Measurements from ENCODE around the gene USP10.
A peak's percentile ranks its signal among the peaks of the same experiment; 100 is the strongest.

USP10 gene

GRCh38 chr16:84750575-84750974 lies 50.8 kb downstream of the USP10 start:
- DNase-seq (ENCODE audit: low spot score): no peak

GRCh38 chr16:84751241-84751640 lies 51.4 kb downstream of the USP10 start:
- no peak for DNase-seq (ENCODE audit: low spot score)

GRCh38 chr16:84751947-84752346 lies 52.1 kb downstream of the USP10 start:
- no peak for DNase-seq (ENCODE audit: low spot score)

- no peak for DNase-seq (ENCODE audit: low spot score)
Observed at GRCh38 chr16:84752600-84752999, 52.8 kb downstream of the USP10 start.

DNA sequence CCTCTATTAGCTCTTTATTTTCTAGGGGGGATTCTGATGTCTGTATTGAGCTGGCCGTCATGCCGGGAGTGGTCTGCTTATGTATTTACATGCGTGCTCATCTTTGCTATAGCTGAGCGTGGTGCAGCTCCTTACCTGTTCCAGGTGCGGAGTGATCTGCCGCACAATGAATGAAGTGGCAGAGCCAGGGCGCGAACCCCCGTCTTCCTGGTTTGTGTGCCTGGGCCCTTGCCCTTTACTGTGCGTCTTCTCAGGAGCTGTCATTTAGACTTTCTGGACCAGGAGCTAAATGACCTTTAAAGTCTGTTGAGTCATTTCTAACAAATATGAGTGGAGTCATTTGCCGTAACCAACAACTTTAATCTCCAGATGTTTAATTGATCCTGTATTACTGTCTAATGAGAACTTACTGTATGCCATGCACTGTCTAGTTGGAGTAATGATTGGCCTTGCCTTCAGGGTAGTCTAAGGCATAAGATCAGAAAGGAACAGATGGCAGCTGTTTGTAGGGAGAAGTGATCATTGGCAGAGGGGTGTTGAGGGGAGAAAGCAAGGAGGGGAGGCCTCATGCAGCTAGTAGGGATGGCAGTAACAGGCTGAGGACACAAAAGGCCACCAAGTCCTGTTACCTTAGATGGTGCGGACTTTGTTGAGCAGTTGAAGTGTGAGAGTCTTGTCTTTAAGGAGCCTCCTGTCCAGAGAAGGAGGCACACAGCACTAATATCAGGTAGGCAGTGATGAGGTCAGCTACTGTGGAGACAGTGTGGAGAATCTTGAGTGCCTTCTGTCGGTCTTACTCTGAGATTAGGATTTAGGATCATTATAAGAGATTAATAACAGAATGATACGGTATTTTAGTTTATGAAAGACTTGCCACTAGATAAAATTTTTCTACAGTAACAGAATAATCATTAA lies 53.9 kb downstream of the USP10 start:
- no peak for DNase-seq (ENCODE audit: low spot score)

DNA sequence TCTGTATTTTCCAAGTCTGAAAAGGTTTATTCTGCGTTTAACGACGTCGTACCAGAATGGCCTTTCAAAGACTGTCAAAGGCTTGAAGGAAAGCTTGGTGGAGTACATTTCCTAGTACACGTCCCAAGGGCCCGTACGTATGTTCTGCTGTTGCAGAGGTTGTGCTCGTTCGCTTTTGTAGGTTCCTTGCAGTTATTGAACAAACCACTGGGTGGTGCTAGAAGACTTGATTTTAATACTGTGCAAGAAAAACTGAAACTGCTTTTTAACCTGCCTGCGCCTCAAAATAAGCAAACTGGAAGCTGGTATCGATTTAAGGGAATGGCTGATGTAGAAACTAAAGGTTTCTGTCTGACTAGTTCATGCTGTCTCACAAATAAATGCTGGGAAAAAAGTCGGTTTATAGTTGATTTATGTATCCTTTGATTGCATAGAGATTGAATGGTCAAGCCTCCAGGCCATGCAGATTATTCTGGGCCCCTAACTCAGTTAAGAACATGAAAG lies 54.6 kb downstream of the USP10 start:
- peak; percentile 81 for DNase-seq (ENCODE audit: low spot score)

GRCh38 chr16:84754956-84755672 lies 55.3 kb downstream of the USP10 start:
- DNase-seq (ENCODE audit: low spot score): no peak

DNA sequence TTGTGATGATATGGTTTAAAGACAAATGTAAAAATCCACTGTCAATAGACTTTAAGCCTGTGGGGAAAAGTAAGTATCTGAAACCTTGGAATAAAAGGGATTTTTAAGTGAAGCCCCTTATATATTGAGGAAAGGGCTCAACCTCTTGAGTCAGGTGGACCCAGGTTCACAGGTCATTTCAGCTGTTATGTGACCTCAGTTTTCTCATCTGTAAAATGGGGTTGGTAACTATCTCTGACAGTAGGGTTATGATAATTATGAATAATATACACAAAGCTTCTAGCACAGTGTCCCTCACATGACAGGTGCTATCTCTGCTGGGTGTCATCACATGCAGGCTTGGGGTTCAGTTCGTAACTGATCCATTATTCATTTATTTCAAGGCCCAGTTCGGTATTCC lies 57.0 kb downstream of the USP10 start:
- no peak for DNase-seq (ENCODE audit: low spot score)

- DNase-seq (ENCODE audit: low spot score): no peak
Observed at GRCh38 chr16:84758627-84759026, 58.8 kb downstream of the USP10 start.

- no peak for DNase-seq (ENCODE audit: low spot score)
Observed at GRCh38 chr16:84759061-84759460, 59.3 kb downstream of the USP10 start.

GRCh38 chr16:84759906-84760305 lies 60.1 kb downstream of the USP10 start:
- no peak for DNase-seq (ENCODE audit: low spot score)

DNA sequence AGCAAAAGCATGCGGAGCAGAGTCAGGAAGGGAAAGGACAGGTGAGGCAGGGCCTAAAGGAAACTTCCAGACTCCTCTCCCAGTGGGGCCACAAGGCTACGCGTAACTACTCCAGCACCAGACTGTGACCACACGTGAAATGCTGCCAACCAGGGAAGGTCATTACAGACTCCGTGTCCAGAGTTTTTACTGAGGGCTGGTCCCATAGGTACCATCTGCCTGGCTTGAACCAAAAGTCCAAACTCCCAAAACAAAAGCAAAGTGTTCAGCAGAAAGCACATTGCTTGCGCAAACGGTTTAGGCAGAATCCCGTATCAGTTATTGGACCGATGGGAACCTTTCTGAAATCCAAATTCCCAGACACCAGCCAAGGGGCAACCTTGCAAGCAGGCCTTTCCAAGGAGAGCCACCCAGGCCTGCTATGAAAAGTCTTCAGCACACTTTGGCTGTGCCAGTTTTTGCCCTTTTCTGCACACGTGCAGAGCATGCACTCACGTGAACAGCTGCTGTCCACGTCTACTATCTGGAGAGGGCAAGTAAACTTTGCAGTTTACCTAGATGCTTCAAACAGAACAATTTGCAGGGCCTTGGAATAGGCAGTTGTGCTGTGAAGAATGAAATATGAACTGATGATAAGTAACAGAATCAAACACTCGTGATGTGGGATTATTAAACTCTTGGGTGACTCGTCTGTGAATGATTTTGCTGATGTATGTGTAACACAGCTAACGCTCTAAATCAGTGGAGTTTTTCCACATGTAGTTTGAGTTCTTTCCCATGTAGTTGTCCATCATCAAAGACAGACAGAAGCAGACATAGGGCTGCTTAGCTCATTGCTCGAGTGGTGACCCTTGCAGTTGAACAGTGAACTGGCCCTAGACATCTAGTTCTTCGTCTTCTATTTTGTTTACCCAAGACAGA lies 61.9 kb downstream of the USP10 start:
- DNase-seq (ENCODE audit: low spot score): no peak

DNA sequence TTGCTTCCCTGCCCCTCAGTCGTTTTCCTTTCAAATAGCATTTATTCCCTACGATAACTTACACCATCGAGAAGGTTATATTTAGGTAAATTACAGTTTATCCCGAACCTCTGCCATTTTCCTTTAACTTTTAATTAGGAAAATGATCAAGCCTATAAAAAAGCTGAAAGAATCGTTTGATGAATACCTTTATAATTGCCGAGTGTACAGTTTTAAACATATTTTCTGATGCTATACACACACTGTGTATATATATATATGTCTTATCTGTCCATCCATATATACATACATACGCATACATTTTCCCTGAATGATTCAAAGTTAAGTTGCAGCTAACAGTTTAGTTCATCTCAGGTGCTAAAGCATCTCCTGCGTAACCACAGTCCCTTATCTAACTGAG lies 63.4 kb downstream of the USP10 start:
- DNase-seq (ENCODE audit: low spot score): no peak

GRCh38 chr16:84763629-84764028 lies 63.8 kb downstream of the USP10 start:
- no peak for DNase-seq (ENCODE audit: low spot score)

GRCh38 chr16:84764970-84765369 lies 65.2 kb downstream of the USP10 start:
- DNase-seq (ENCODE audit: low spot score): no peak

- no peak for DNase-seq (ENCODE audit: low spot score)
Observed at GRCh38 chr16:84765616-84766580, 66.1 kb downstream of the USP10 start.

- no peak for DNase-seq (ENCODE audit: low spot score)
Observed at GRCh38 chr16:84766978-84767773, 67.4 kb downstream of the USP10 start.

DNA sequence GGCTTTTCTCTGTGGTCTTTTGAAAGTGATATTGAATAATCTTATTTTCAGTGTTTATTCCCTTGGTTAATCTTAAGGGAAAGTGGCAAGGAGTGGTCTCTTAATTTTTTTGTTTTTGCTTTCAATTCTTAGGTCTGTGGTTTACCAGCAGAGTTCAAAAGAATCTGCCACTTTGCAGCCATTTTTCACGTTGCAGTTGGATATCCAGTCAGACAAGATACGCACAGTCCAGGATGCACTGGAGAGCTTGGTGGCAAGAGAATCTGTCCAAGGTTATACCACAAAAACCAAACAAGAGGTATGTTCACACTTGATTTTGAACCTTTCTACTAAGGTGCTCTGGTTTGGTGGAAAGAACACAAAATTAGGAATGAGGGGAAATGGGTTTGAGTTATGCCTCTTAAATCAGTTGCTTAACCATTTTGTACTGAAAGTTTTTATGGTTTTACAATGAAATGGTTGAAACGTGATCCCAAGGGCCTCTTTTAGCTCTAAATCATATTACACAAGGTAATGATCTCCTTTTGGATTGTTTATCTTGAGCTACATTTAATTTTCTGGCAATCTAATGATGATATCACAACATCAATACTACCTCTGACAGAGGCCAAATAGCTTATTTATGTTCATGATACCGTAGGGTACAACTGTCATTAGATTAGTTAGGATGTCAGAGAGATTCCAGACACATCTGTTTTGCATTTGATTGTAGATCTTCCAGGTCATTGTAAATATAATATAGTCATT lies 68.4 kb downstream of the USP10 start:
- no peak for DNase-seq (ENCODE audit: low spot score)

GRCh38 chr16:84768808-84769197 lies 69.0 kb downstream of the USP10 start:
- no peak for DNase-seq (ENCODE audit: low spot score)

Measured in AG20443 (cell line).